HS-27A (cell line): ENCODE data around the gene ORC2.

Experiments
- DNase-seq: peaks from one replicate; pipeline ENCODE4 v3.0.0-alpha.2; 2012; ENCODE audit warnings: low read depth, missing footprints

ORC2 gene

GRCh38 chr2:200860092-200860795 lies 103.2 kb downstream of the ORC2 start:
- no peak for DNase-seq
